A549 treated with ZK216348 at 1 μM for 4 hours (cell line): ENCODE results near the gene RAB18. TPM values are rescaled to one million over a fixed set of nuclear protein-coding genes. Genes with fewer than 3 reads are reported as not detected.

Experiments used
- total RNA-seq: library from RNA; stranded (reverse); fragments of 200-300 nt; extraction: Qiagen RNA extraction; gene quantifications from 5 replicates; pipeline ENCODE4 v1.2.3, GENCODE V29; 2022; ENCODE audit warnings: low read depth

RAB18 gene
- 67.0 to 121 TPM (median 84.9 TPM) in 5 replicates for total RNA-seq

GRCh38 chr10:27504007-27504807, at the start of gene RAB18:
Gene RAB18, plus strand, starts transcription at chr10:27504304. Its CDS starts 66 bp downstream, at chr10:27504370.

Other genes starting within 250 kb of the RAB18 start
- not detected in 5 replicates for gene MKX, start 241.5 kb downstream of the RAB18 start, total RNA-seq